ACHN (cell line): Measurements from ENCODE around the gene RPP14.
"Not testable (repeated sequence)": the region's sequence is repeated elsewhere in the genome, so short reads cannot be mapped to it uniquely, and the experiment has no call there.

Source experiments
- DNase-seq: peaks from one replicate; pipeline ENCODE4 v3.0.0-alpha.2; 2015
- in situ Hi-C: cut with HindIII; loops from 2 replicates; pipeline ENCODE4 v1.10.0; 2017; ENCODE audit warnings: low sequenced_read_pairs, low pct_ligation_motif_present, low pct_unique_long_range_greater_than_20kb

Gene RPP14

GRCh38 chr3:58288964-58289613, 17.0 kb upstream of the RPP14 start:
- DNase-seq, in situ Hi-C loops: not testable (repeated sequence)

DNA sequence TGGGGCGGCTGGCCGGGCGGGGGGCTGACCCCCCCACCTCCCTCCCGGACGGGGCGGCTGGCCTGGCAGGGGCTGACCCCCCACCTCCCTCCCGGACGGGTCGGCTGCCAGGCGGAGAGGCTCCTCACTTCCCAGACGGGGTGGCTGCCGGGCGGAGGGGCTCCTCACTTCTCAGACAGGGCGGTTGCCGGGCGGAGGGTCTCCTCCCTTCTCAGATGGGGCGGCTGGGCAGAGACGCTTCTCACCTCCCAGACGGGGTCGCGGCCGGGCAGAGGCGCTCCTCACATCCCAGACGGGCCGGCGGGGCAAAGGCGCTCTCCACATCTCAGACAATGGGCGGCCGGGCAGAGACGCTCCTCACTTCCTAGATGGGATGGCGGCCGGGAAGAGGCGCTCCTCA, 15.6 kb upstream of the RPP14 start:
- in situ Hi-C loops, result not testable (repeated sequence)

GRCh38 chr3:58291671-58292338, 14.2 kb upstream of the RPP14 start:
- no peak for DNase-seq
- in situ Hi-C loops, result no loop called here

More for the DNA sequence above, 15.6 kb upstream of the RPP14 start:
- not testable (repeated sequence) for DNase-seq

- no peak for DNase-seq
- in situ Hi-C loops, result no loop called here
Observed at GRCh38 chr3:58292866-58293265, 13.2 kb upstream of the RPP14 start.

- in situ Hi-C loops, result no loop called here
- no peak for DNase-seq
Observed at GRCh38 chr3:58293516-58293915, 12.5 kb upstream of the RPP14 start.

DNA sequence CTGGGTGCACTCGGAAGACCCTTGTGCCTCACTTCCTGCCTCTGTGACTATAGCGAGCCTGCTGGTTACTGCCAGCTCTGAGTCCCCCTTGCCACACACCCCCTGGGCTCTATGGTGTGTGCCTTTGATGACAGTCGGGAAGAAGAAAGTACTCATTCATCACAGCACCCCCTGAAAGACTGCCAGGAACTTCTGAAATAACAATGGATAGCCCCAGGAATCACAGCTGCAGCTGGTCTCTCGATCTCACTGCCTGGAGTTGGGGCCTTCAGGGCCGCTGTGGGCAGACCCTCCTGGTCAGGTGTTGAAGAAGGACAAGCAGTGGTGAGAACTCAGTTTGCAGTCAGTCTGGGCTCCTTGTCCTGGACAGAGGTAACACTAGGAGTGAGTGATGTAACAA, 9.8 kb upstream of the RPP14 start:
- in situ Hi-C loops, result no loop called here
- DNase-seq, result no peak

GRCh38 chr3:58296843-58297242, 9.2 kb upstream of the RPP14 start:
- in situ Hi-C loops, result no loop called here

DNA sequence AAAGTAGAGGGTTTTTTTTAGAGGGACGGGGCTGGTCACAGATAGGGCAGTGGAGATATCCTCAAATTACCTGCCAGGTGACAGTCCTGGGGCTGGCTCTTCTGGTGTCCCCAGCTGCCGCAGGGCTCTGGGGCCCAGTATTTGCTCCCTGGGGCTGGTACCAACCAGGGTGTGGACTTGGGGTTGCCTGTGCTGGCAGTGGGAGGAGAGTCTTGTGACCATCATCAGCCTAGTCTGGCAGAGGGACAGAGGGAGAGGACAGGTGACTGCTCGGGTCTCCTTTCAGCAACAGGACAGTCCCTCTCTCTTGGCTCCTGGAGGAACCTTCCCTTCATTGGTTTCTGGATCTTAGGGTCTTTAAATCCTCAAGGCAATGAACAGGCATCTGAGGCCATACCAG, 7.9 kb upstream of the RPP14 start:
- in situ Hi-C loops, result no loop called here
- no peak for DNase-seq

More at GRCh38 chr3:58296843-58297242, 9.2 kb upstream of the RPP14 start:
- DNase-seq, result no peak

GRCh38 chr3:58299075-58299474, 7.0 kb upstream of the RPP14 start:
- in situ Hi-C loops, result no loop called here
- no peak for DNase-seq

- in situ Hi-C loops, result no loop called here
- DNase-seq, result peak; percentile 39
Observed at GRCh38 chr3:58299839-58300516, 6.1 kb upstream of the RPP14 start.

- in situ Hi-C loops, result no loop called here
- DNase-seq, result peak; percentile 65
Observed at GRCh38 chr3:58307639-58308215, 1.7 kb downstream of the RPP14 start.

DNA sequence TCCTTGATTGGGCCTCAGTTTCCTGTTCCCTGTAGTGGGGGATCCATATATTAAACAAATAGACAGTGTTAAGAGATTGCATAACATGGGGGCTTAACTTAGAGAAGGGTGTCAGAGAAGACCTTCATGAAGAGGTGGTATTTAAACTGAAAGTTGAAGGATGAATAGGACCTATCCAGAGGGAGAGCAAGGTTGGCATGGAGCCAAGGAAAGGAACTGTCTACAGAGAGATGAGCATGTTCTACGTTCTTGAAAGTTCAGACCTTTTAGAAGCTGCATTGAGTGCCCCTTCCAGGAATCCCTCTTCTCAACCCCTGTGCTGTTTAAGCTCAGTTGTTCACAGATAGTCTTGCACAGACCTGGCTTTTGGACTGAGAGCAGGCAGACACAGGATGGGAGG, 2.7 kb downstream of the RPP14 start:
- in situ Hi-C loops, result no loop called here
- DNase-seq, result no peak

GRCh38 chr3:58317811-58318210, 11.8 kb downstream of the RPP14 start:
- in situ Hi-C loops, result no loop called here
- DNase-seq, result no peak

DNA sequence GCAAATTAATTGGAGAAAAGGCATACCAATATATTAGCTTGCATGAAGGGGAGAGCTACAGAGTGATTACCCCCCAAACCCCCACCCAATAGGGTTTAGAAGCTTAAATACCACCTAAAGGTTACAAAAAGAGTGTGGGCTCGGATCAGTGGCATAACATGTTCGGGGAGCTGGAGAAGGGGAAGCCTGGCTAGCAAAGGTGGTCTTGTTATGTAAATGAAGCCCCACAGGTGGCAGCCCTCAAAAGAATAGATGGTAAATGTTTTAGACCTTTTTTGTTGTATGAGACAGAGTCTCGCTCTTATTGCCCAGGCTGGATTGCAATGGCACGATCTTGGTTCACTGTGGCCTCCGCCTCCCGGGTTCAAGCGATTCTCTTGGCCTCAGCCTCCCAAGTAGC, 15.7 kb downstream of the RPP14 start:
- no peak for DNase-seq
- in situ Hi-C loops, result no loop called here

- no peak for DNase-seq
- in situ Hi-C loops, result no loop called here
Observed at GRCh38 chr3:58322793-58323192, 16.7 kb downstream of the RPP14 start.

GRCh38 chr3:58323529-58324390, 17.7 kb downstream of the RPP14 start:
- in situ Hi-C loops, result no loop called here
- DNase-seq, result no peak

DNA sequence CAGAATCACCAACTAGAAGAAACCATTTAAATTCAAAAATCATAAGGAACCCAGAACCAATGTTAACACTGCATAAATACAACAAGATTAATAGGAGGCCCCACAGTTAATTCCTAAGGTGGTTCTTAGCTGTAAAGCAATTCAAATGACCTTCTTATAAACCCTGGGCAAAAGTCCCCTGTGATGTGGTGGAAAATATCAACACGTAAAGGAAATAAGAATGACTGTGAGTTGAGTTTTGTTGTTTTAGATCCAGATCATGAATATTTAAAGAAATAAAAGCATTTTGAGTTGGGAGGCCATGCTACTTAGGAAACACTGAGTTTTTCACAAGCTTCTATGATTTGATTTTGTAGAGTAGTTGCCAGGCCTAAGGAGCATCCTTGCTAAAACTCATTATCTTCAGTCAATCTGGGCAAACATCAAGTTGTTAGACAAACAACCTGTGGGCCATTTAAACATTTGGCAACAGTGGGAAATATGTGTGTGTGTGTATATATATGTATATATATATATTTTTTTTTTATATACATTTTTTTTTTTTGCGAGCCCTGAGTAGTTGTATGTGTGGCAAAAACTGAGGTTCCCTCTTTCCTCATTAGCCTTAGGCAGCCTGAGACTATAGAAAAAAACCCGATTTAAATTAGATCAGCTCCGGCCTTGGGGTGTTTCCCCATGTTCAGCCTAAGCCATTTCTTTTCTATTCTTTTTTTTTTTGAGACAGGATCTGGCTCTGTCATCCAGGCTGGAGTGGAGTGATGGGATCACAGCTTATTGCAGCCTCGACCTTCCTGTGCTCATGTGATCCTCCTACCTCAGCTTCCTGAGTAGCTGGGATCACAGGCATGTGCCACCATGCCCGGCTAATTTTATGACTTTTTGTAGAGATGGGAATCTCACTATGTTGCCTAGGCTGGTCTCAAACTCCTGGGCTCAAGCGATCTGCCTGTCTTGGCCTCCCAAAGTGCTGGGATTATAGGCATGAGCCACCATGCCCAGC, 18.6 kb downstream of the RPP14 start:
- DNase-seq, result no peak
- in situ Hi-C loops, result no loop called here
